ENCODE measurements around the gene SLC26A5.

The SLC26A5 gene

GRCh38 chr7:103474956-103475355, 28.9 kb upstream of the SLC26A5 start:
- H3K4me2 ChIP-seq (ENCODE audit: insufficient read depth, low read length, poor library complexity, severe bottlenecking) = no peak overlapping the region

DNA sequence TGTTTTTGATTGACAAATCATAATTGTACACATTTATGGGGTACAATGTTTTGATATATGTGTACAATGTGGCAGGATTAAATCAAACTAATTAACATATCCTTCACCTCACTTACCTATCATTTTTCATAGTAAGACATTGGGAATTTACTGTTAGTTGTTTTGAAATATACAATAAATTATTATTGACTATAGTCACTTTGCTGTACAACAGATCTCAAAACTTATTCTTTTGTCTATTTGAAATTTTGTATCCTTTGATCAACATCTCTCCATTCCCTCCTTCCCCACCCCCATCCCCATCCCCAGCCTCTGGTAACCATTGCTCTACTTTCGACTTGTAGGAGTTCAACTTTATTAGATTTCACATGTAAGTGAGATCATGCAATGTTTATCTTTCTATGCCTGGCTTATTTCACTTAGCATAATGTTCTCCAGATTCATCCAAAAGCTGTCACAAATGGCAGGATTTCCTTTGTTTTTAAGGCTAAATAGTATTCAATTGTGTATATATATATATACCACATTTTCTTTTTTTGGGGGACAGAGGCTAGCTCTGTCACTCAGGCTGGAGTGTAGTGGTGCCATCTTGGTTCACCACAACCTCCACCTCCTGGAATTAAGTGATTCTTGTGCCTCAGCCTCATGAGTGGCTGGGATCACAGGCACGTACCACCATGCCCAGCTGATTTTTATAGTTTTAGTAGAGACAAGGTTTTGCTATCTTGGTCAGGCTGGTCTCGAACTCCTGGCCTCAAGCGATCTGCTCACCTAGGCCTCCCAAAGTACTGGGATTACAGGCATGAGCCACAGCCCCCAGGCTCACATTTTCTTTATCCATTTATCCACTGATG, 23.3 kb upstream of the SLC26A5 start:
- no peak overlapping the region for H3K4me2 ChIP-seq (ENCODE audit: insufficient read depth, low read length, poor library complexity, severe bottlenecking)
- H3K27ac ChIP-seq (replicated peaks; ENCODE audit: low read length) = no peak overlapping the region
- H3K23ac ChIP-seq (ENCODE audit: low read depth, low read length, poor library complexity) = no peak overlapping the region
- no peaks in the 10 kb centered on the region for H3K79me1 ChIP-seq (ENCODE audit: low read depth, low read length)
- no peak overlapping the region for H3K4ac ChIP-seq (ENCODE audit: low read length)
- no peak overlapping the region for H2BK15ac ChIP-seq (ENCODE audit: low read length)
- no peak overlapping the region for H3K18ac ChIP-seq (ENCODE audit: low read length)
- H4K8ac ChIP-seq (ENCODE audit: low read depth, low read length) = no peak overlapping the region
- H3K4me1 ChIP-seq (ENCODE audit: control insufficient read depth in 2 of 2, insufficient read depth in 1 of 2, low read depth in 1 of 2, low read length in 2 of 2) = no peaks in the 10 kb centered on the region
- no peak overlapping the region for H3K14ac ChIP-seq (ENCODE audit: low read length)
- H2AK5ac ChIP-seq (ENCODE audit: low read depth, low read length) = no peak overlapping the region
- H2BK12ac ChIP-seq (ENCODE audit: low read length) = no peak overlapping the region
- no peak overlapping the region for H2AFZ ChIP-seq (ENCODE audit: low read length)
- H3K27me3 ChIP-seq (ENCODE audit: control insufficient read depth in 3 of 3, insufficient read depth in 3 of 3, low read depth in 1 of 3, low read length in 3 of 3) = no peaks in the 10 kb centered on the region
- no peaks in the 10 kb centered on the region for H3K9me3 ChIP-seq (replicated peaks in 1 of 2; ENCODE audit: control insufficient read depth in 2 of 2, insufficient read depth in 1 of 2, low read depth in 1 of 2, low read length in 2 of 2)
- no peak for DNase-seq (ENCODE audit: low spot score)
- H3K9ac ChIP-seq (ENCODE audit: low read depth, low read length, poor library complexity) = no peak overlapping the region
- H3K36me3 ChIP-seq (replicated peaks in 1 of 2; ENCODE audit: control insufficient read depth in 2 of 2, insufficient read depth in 2 of 2, low read length in 2 of 2) = no peaks in the 10 kb centered on the region
- H2BK120ac ChIP-seq (ENCODE audit: low read depth, low read length) = no peak overlapping the region
- no peak overlapping the region for H4K91ac ChIP-seq (ENCODE audit: low read depth, low read length, poor library complexity)
- no peak overlapping the region for H2BK5ac ChIP-seq (ENCODE audit: low read length)
- no peak overlapping the region for H3K4me3 ChIP-seq (ENCODE audit: low read length in 2 of 2)
- no CpG with 5 or more reads among the region's 4 CpGs for WGBS, 2 donors (ENCODE audit: extremely low coverage in 2 of 2, insufficient read length in 2 of 2, insufficient replicate concordance in 1 of 2)

More at GRCh38 chr7:103474956-103475355, 28.9 kb upstream of the SLC26A5 start:
- Histone ChIP-seq H4K91ac (ENCODE audit: low read depth, low read length, poor library complexity) (no peak overlapping the region), H3K4ac (ENCODE audit: low read length) (no peak overlapping the region), H3K79me1 (ENCODE audit: low read depth, low read length) (no peaks in the 10 kb centered on the region), H3K4me3 (ENCODE audit: low read length in 2 of 2) (no peak overlapping the region), H2BK15ac (ENCODE audit: low read length) (no peak overlapping the region), H3K9me3 (replicated peaks in 1 of 2; ENCODE audit: control insufficient read depth in 2 of 2, insufficient read depth in 1 of 2, low read depth in 1 of 2, low read length in 2 of 2) (no peaks in the 10 kb centered on the region), H2BK12ac (ENCODE audit: low read length) (no peak overlapping the region), H2AK5ac (ENCODE audit: low read depth, low read length) (no peak overlapping the region), H3K14ac (ENCODE audit: low read length) (no peak overlapping the region), H2AFZ (ENCODE audit: low read length) (no peak overlapping the region), H3K27me3 (ENCODE audit: control insufficient read depth in 3 of 3, insufficient read depth in 3 of 3, low read depth in 1 of 3, low read length in 3 of 3) (no peaks in the 10 kb centered on the region), H3K36me3 (replicated peaks in 1 of 2; ENCODE audit: control insufficient read depth in 2 of 2, insufficient read depth in 2 of 2, low read length in 2 of 2) (no peaks in the 10 kb centered on the region), H3K18ac (ENCODE audit: low read length) (no peak overlapping the region), H3K4me1 (ENCODE audit: control insufficient read depth in 2 of 2, insufficient read depth in 1 of 2, low read depth in 1 of 2, low read length in 2 of 2) (no peaks in the 10 kb centered on the region), H3K27ac (replicated peaks; ENCODE audit: low read length) (no peak overlapping the region), H2BK5ac (ENCODE audit: low read length) (no peak overlapping the region), H4K8ac (ENCODE audit: low read depth, low read length) (no peak overlapping the region), H3K23ac (ENCODE audit: low read depth, low read length, poor library complexity) (no peak overlapping the region), H3K9ac (ENCODE audit: low read depth, low read length, poor library complexity) (no peak overlapping the region), H2BK120ac (ENCODE audit: low read depth, low read length) (no peak overlapping the region)
- WGBS, 2 donors (ENCODE audit: extremely low coverage in 2 of 2, insufficient read length in 2 of 2, insufficient replicate concordance in 1 of 2) = no CpG with 5 or more reads among the region's 5 CpGs
- no peak for DNase-seq (ENCODE audit: low spot score)

- no peak overlapping the region for H3K14ac ChIP-seq (ENCODE audit: low read length)
- H2BK5ac ChIP-seq (ENCODE audit: low read length) = no peak overlapping the region
- H3K4ac ChIP-seq (ENCODE audit: low read length) = no peak overlapping the region
- H3K4me1 ChIP-seq (ENCODE audit: control insufficient read depth in 2 of 2, insufficient read depth in 1 of 2, low read depth in 1 of 2, low read length in 2 of 2) = no peaks in the 10 kb centered on the region
- WGBS, 2 donors (ENCODE audit: extremely low coverage in 2 of 2, insufficient read length in 2 of 2, insufficient replicate concordance in 1 of 2) = no CpG with 5 or more reads among the region's 3 CpGs
- DNase-seq (ENCODE audit: low spot score) = no peak
- H2AFZ ChIP-seq (ENCODE audit: low read length) = no peak overlapping the region
- no peak overlapping the region for H4K8ac ChIP-seq (ENCODE audit: low read depth, low read length)
- H3K23ac ChIP-seq (ENCODE audit: low read depth, low read length, poor library complexity) = no peak overlapping the region
- no peak overlapping the region for H2BK12ac ChIP-seq (ENCODE audit: low read length)
- no peak overlapping the region for H2AK5ac ChIP-seq (ENCODE audit: low read depth, low read length)
- no peak overlapping the region for H4K91ac ChIP-seq (ENCODE audit: low read depth, low read length, poor library complexity)
- H3K4me3 ChIP-seq (ENCODE audit: low read length in 2 of 2) = no peak overlapping the region
- no peak overlapping the region for H2BK15ac ChIP-seq (ENCODE audit: low read length)
- H3K4me2 ChIP-seq (ENCODE audit: insufficient read depth, low read length, poor library complexity, severe bottlenecking) = no peak overlapping the region
- H3K27me3 ChIP-seq (ENCODE audit: control insufficient read depth in 3 of 3, insufficient read depth in 3 of 3, low read depth in 1 of 3, low read length in 3 of 3) = no peaks in the 10 kb centered on the region
- no peak overlapping the region for H3K9ac ChIP-seq (ENCODE audit: low read depth, low read length, poor library complexity)
- H3K27ac ChIP-seq (replicated peaks; ENCODE audit: low read length) = no peak overlapping the region
- no peaks in the 10 kb centered on the region for H3K79me1 ChIP-seq (ENCODE audit: low read depth, low read length)
- H3K18ac ChIP-seq (ENCODE audit: low read length) = no peak overlapping the region
- H3K36me3 ChIP-seq (replicated peaks in 1 of 2; ENCODE audit: control insufficient read depth in 2 of 2, insufficient read depth in 2 of 2, low read length in 2 of 2) = no peaks in the 10 kb centered on the region
- H3K9me3 ChIP-seq (replicated peaks in 1 of 2; ENCODE audit: control insufficient read depth in 2 of 2, insufficient read depth in 1 of 2, low read depth in 1 of 2, low read length in 2 of 2) = no peaks in the 10 kb centered on the region
- no peak overlapping the region for H2BK120ac ChIP-seq (ENCODE audit: low read depth, low read length)
Measured at GRCh38 chr7:103466814-103467213, 20.8 kb upstream of the SLC26A5 start.

- WGBS, 2 donors (ENCODE audit: extremely low coverage in 2 of 2, insufficient read length in 2 of 2, insufficient replicate concordance in 1 of 2) = no CpG with 5 or more reads among the region's 7 CpGs
- Histone ChIP-seq H2AFZ (ENCODE audit: low read length) (no peak overlapping the region), H2BK15ac (ENCODE audit: low read length) (no peak overlapping the region), H3K36me3 (replicated peaks in 1 of 2; ENCODE audit: control insufficient read depth in 2 of 2, insufficient read depth in 2 of 2, low read length in 2 of 2) (no peaks in the 10 kb centered on the region), H2BK120ac (ENCODE audit: low read depth, low read length) (no peak overlapping the region), H3K4me2 (ENCODE audit: insufficient read depth, low read length, poor library complexity, severe bottlenecking) (no peak overlapping the region), H4K91ac (ENCODE audit: low read depth, low read length, poor library complexity) (no peak overlapping the region), H2AK5ac (ENCODE audit: low read depth, low read length) (no peak overlapping the region), H3K79me1 (ENCODE audit: low read depth, low read length) (no peaks in the 10 kb centered on the region), H3K4me3 (ENCODE audit: low read length in 2 of 2) (no peak overlapping the region), H3K27ac (replicated peaks; ENCODE audit: low read length) (no peak overlapping the region), H3K9me3 (replicated peaks in 1 of 2; ENCODE audit: control insufficient read depth in 2 of 2, insufficient read depth in 1 of 2, low read depth in 1 of 2, low read length in 2 of 2) (peaks cover 0 to 2% of the 10 kb centered on the region in 2 donors), H3K4me1 (ENCODE audit: control insufficient read depth in 2 of 2, insufficient read depth in 1 of 2, low read depth in 1 of 2, low read length in 2 of 2) (no peaks in the 10 kb centered on the region), H3K4ac (ENCODE audit: low read length) (no peak overlapping the region), H3K9ac (ENCODE audit: low read depth, low read length, poor library complexity) (no peak overlapping the region), H4K8ac (ENCODE audit: low read depth, low read length) (no peak overlapping the region), H3K27me3 (ENCODE audit: control insufficient read depth in 3 of 3, insufficient read depth in 3 of 3, low read depth in 1 of 3, low read length in 3 of 3) (no peaks in the 10 kb centered on the region), H2BK12ac (ENCODE audit: low read length) (no peak overlapping the region), H3K23ac (ENCODE audit: low read depth, low read length, poor library complexity) (no peak overlapping the region), H3K18ac (ENCODE audit: low read length) (no peak overlapping the region), H2BK5ac (ENCODE audit: low read length) (no peak overlapping the region), H3K14ac (ENCODE audit: low read length) (no peak overlapping the region)
- no peak for DNase-seq (ENCODE audit: low spot score)
Measured at GRCh38 chr7:103462358-103462757, 16.4 kb upstream of the SLC26A5 start.

All from neuronal stem cell (in vitro differentiated cells).